GM20431 (cell line): ENCODE data around the gene TBL3.
"Not testable (repeated sequence)": the region's sequence is repeated elsewhere in the genome, so short reads cannot be mapped to it uniquely, and the experiment has no call there.

Source experiments
- in situ Hi-C: fragments of 300-500 bp; cut with MseI, MboI; formaldehyde crosslinking; loops from one replicate; pipeline ENCODE4 v1.15.0; 2020; ENCODE audit warnings: low sequenced_read_pairs; ENCODE audit not compliant: unreplicated experiment

Gene TBL3

DNA sequence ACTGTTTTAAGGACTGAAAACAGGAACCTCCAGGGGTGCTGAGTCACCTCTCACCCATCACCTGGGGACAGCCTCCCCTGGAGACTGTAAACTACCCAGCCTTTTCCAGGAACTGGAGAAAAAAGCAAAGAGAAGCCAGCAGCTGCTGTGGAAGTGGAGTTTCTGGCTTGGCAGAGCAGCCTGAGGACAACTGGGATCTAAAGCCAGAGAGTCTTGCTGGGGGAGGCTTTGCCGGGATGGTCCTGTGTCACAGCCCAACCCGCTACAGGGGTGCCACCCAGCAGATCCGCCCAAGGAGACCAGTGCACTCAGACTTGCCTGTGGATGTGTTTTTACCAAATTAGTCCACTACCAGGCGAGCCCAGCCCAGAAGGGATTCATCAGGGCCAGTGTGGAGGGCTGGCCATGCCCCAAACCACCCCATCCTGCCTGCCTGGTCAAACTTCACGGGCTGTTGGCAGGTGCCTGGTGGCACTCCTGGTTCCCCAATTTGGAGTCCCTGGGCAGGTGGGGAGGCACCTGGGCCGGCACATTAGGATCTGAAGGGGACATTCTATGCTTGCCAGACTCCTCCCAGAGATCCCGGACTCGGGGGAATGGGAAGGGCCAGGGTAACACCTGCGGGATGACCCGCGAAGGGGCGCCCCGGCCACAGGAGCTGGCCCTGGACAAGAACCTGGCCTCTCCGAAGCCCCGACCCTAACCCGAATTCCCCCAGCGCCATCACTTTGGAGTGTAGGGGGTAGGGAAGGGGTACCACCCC lies 29.6 kb upstream of the TBL3 start:
- in situ Hi-C loops = no loop called here

DNA sequence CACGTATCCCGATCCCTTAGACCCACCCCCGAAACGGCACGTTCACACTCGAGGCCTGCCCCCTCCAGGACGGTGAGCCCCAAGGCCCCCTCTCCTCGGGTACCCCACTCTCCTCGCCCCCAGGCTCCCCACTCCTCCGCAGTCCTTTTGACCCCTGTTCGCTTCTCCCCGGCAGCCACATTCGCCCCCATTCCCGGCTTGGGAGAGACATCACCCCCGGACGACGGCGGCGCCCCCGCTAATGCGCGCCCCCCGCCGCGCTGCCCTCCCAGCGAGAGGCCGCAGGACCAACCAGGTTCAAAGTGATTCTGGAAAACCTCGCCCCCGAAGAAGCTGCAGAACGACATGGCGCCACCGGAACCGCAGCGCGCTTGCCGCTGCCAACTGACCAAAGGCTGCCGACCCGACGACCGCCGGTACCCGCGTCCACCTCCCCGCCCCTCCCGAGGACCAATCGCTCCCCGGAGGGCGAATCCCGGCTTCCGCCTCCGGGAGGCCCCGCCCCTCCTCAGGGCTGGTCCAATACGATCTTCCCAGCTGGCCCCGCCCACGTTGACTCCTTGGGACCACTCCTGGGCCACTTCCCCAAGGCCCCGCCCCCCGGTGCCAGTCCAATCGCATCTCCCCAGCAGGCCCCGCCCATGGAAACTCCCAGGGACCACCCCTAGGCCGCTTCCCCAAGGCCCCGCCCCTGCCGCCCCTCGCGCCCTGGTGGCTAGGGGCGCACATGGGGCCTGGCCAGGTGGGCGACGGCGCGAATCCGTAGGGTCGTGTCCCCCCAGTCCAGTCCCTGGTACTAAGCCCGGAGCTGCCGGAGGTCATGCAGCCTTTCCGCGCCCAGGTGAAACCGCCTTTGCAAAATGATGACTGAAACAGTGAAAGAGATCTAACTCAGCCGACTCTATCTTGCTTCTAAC lies 28.8 kb upstream of the TBL3 start, which contains the start of gene MSRB1:
Gene MSRB1, minus strand, starts transcription at position 390 of the 917 bp plus-strand sequence. Its CDS starts 43 bp downstream, at position 347.
- in situ Hi-C loops = no loop called here

DNA sequence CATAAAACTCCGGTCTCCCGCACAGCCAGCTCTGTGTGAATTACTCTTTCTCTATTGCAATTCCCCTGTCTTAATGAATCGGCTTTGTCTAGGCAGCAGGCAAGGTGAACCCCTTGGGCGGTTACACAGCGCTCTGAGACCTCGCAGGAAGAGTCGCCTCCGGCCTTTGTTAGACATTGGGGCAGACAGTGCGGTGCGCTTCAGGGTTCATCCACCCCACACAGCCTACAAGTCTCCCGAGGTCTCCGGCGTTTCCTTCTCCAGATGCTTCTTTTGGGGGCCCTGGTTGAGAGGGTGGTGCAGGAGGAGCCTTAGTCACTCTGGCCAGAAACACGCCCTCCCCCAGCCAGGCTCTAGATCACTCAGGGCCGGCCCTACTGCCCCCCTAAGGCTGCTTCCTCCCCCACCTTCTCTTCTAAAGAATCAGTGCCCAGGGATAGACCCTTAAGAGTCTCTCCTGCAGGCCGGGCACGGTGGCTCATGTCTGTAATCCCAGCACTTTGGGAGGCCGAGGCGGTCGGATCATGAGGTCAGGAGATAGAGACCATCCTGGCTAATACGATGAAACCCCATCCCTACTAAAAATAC lies 27.1 kb upstream of the TBL3 start:
- in situ Hi-C loops = no loop called here

DNA sequence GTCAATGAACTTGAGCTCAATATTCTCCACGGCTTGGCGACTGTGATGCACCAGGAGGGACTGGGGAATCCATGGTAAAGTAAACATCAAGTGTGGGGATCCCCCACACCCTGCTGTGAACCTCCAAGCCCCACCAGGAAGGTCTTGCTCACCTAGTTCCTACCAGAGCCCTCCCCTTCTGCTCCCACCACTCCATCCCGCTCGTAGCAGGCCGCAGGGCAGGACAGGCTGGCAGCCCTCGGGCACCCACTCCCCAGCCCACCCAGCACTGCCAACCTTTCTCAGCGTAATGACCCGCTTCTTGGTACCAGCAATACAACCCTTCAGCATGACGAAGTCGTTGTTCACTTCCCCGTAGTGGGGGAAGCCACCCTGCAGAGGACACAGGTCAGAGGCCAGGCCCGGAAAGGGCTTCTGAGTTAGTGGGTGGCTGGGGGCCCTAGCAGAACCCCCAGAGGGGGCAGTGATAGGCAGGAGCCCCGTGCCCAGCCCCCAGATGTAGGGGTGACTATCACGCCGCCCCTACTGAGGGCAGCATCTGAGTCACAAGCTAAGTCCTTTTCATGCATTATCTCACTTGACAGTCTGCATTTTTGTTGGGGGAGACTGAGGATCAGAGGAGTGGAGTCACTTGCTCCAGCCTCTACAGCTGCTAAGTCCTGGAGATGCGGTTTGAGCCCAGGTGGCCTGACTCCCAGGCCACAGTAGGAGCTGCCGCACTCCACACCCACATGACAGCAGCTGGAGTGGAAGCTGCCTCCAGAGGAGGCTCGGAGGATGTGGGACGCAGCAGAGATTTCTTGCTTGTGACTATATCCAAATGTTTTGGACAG lies 26.1 kb upstream of the TBL3 start:
- in situ Hi-C loops = no loop called here

DNA sequence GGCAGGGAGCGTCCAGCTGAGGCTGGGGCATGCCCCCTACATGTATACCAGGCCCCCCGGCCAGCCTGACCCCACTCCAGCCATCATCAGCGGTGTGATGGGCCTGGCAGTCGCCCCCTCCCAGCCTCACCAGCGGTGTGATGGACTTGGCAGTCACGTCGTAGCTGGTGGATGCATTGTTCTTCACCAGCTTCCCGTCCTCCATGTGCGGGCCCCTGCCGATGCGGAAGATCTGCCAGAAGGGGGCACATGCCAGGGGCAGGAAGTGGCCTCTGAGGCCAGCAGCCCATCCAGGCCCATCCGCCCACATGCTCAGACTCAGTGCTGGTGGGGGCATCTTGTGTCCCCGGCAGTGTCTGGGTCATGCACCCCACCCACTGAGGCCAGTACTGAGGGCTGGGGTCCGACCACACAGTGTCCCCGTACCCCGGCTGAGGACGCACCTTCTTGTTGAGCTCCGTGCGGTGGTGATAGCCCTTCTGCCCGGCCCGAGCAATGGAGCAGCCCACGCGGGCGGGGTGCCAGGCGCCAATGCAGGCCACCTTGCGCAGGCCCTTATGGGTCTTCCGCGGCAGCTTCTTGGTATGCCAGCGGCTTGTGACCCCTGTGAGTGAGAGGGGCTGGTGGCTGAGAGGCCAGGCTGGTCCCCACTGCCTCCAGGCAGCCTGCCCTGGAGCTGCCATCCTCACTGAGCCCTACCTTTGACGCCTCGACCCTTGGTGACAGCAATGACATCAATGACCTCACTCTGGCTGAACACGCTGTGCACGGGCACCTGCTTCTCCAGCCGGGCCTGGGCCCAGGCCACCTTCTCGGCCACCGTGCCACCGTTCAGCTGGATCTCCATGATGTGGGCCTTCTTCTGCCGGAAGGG lies 25.1 kb upstream of the TBL3 start:
- in situ Hi-C loops = no loop called here

DNA sequence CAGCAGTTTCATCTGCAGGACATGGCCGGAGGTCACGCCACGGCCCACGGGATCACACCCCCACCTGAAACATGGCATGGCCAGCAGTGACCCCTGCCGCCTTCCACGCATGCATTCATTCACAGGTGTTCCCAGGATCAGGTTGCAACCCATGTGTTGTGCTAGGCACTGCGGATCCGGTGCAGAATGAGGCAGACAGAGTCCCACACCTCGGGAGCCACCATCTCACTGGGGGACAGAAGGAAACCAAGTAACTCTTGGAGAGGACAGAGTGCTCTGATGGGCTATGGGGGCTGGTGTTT lies 24.5 kb upstream of the TBL3 start:
- in situ Hi-C loops = no loop called here

DNA sequence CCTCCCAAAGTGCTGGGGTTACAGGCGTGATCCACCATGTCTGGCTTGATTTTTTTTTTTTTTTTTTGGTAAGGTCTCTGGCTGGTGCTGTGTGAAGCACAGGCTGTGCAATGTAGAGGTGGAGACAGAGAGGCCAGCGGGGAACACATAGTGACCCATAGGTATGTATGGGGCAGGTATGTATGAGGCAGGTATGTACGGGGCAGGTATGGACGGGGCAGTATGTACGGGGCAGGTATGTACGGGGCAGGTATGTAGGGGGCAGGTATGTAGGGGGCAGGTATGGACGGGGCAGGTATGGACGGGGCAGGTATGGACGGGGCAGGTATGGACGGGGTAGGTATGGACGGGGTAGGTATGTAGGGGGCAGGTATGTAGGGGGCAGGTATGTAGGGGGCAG lies 22.3 kb upstream of the TBL3 start:
- in situ Hi-C loops = no loop called here

DNA sequence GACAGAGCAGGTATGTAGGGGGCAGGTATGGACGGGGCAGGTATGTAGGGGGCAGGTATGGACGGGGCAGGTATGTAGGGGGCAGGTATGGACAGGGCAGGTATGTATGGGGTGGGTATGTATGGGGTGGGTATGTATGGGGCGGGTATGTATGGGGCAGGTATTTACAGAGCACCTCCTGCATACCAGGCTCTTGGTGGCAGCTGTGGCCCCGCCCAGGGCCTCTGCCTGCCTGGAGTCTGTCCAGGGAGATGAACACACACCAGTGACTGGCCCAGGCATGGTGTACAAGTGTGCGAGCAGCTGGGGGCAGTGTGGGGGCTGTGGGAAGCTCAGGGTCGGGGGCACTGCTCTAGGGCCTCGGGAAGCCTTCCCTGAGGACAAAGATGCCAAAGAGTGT lies 21.8 kb upstream of the TBL3 start:
- in situ Hi-C loops = no loop called here

DNA sequence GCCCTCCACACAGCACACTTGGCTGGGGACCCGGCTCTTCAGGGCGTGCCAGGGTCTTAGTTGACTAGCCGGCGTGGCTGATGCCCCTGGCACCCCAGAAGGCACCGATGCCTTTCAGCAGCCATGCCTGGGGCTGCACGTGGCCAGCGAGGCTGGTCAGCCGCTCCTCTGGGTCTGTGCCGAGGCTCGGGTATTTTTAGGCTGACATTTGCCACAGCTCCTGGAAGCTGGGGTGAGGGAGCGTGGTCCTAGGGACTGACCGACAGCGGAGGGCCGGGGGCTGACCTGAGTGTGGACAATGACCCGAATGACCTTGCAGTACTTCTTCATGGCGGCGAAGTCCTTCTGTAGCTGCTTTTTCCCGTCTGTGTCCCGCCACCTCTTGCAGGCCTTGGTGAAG lies 21.3 kb upstream of the TBL3 start:
- in situ Hi-C loops = no loop called here

DNA sequence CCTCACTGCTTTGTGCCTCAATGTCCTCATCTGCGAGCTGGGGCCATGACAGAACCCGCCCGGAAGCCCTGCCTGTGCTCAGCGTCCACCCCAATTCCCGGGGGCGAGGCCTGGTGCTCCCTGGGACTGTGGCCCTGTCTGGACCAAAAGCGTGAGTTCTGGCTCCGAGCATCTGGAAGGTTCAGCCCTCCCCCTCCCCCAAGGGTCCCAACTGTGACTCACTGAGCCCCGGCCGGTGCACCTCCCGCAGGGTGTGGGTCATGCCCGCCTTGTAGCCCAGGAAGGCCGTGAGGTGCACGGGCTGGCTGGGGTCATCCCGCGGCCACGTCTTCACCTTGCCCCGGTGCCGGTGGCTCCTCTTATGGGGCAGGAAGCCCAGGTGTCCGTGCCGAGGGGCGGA lies 18.1 kb upstream of the TBL3 start:
- in situ Hi-C loops = no loop called here

DNA sequence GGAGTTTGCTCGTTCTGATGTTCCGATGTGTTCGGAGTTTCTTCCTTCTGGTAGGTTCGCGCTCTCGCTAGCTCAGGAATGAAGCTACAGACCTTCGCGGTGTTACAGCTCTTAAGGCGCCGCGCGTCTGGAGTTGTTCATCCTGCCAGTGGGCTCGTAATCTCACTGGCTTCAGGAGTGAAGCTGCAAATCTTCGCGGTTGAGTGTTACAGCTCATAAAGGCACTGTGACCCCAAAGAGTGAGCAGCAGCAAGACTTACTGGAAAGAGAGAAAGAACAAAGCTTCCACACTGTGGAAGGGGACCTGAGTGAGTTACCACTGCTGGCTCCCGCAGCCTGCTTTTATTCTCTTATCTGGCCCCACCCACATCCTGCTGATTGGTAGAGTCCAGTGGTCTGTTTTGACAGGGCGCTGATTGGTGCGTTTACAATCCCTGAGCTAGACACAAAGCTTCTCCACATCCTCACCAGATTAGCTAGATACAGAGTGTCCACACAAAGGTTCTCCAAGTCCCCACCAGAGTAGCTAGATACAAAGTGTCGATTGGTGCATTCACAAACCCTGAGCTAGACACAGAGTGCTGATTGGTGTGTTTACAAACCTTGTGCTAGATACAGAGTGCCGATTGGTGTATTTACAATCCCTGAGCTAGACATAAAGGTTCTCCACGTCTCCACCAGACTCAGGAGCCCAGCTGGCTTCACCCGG lies 14.3 kb upstream of the TBL3 start:
- in situ Hi-C loops = not testable (repeated sequence)

DNA sequence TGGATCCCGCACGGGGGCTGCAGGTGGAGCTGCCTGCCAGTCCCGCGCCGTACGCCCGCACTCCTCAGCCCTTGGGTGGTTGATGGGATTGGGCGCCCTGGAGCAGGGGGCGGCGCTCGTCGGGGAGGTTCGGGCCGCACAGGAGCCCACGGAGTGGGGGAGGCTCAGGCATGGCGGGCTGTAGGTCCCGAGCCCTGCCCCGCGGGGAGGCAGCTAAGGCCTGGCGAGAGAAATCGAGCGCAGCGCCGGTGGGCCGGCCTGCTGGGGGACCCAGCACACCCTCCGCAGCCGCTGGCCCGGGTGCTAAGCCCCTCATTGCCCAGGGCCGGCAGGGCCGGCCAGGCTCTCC lies 13.7 kb upstream of the TBL3 start:
- in situ Hi-C loops = not testable (repeated sequence)

DNA sequence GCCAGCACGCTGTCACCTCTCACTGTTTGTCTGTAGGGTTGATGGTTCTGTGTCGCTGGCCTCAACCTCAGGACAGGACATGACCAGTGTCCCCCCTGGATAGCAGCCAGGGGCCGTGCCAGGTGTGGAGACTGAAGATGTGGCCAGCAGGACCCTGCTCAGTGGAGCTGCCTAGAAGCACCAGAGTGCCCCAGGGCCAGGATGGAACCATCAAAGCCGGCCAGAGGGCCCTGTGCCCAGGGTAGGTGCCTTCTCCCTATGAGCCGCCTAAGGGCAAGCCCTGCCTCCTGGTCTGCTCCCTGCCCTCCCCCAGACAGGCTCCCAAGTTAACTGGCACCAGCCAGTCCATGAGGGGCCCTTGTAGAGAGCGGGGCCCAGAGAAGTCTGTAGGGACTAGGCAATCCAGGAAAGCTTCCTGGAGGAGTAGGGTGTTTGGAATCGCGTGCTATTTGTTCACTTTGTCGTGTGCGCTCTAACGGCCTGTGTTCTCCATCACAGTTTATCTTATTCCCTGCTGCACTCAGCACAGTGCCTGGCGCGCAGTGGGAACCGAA lies 13.1 kb upstream of the TBL3 start:
- in situ Hi-C loops = no loop called here

DNA sequence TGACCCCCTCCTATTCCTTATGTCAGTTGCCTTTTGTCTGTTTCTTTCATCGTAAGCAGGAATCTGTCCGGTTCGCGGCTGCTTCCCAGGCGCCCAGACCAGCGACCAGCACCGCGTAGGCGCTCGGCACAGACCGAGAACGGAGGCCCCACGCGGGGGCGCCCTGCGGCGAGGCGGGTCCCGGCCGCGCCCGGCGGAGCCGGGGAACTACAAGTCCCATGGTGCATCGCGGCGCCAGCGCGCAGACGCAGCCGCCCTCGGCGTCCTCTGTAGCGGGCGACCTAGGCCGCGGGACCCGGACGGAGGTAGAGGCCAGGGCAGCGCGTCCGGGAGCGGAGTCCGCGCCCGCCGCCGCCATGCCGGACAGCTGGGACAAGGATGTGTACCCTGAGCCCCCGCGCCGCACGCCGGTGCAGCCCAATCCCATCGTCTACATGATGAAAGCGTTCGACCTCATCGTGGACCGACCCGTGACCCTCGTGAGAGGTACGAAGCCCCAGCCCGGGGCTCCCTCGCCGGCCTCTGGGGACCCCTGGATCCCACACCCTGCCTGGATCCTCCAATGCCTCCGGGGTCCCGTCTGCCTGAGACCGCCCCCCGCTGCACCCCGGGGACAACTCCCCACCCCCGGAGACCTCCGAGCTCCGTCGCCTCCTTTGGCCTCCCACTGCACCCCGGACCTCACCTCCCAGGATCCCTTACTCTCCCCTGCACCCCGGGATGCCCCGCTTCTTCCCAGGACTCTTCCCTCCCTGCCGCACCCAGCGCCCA lies 12.4 kb upstream of the TBL3 start, which contains the start of gene NDUFB10:
Gene NDUFB10, plus strand, starts transcription at position 270 of the 771 bp plus-strand sequence. Its CDS starts 87 bp downstream, at position 357.
- in situ Hi-C loops = no loop called here

DNA sequence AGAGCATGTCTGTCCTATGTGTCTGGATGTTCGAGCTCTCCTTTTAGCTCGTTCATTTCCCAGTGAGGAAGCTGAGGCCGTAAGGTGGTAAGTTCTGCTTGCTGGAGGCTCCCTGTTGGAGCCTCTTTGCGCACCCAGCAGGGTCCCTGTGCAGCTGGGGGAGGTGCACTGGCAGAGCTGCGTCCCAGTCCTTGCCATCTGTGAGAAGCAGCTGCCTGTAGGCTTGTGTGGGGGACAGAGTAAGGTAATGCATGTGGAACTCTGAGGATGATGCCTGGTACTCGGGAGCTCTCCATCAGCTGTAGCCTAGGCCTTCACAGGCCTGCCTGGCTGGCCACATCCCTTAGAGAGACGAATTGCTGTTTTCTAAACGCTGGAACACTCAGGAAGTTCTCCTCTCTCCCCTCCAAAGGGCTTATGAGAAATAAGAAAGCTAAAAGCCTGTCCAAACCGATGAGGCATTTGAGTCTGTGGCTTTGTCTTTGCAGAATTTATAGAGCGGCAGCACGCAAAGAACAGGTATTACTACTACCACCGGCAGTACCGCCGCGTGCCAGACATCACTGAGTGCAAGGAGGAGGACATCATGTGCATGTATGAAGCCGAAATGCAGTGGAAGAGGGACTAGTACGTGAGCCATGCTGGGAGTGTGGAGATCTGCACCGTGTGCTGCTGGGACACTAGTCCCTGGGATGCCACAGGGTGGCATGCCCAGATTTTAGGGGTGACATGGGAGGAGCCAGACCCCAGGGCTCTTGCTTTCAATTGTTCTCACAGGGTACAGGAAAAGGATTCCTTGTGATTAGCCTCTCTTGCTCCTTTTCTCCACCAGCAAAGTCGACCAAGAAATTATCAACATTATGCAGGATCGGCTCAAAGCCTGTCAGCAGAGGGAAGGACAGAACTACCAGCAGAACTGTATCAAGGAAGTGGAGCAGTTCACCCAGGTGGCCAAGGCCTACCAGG lies 10.9 kb upstream of the TBL3 start:
- in situ Hi-C loops = no loop called here

DNA sequence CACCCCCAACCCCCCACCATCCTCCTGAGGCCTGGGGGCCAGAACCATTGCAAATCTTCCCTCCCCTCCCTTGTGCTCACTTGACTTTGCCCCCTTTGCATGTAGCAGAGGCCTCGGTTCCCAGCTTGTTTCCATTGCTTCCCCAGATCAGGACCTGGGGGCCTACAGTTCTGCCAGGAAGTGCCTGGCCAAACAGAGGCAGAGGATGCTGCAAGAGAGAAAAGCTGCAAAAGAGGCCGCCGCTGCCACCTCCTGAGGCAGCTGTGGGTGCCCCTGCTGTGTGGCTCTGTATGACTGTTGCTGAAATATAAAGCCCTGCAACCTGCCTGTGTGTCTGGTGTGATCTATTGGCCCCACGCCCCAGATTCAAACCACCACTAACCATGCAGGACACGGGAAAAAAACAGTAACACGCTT lies 10.2 kb upstream of the TBL3 start:
- in situ Hi-C loops = no loop called here
